ENCODE data around the gene LRRC74A.

LRRC74A gene

GRCh38 chr14:76882651-76883050 lies 56.4 kb downstream of the LRRC74A start:
- Histone ChIP-seq H3K36me3 (no peaks in the 10 kb centered on the region), H3K9me3 (ENCODE audit: severe bottlenecking) (no peaks in the 10 kb centered on the region), H3K27ac (no peak overlapping the region), H3K4me3 (ENCODE audit: low read depth, low read length) (no peak overlapping the region), H3K27me3 (ENCODE audit: insufficient read depth, low read depth, severe bottlenecking) (no peaks in the 10 kb centered on the region)
- no peak for TF ChIP-seq CTCF (IDR thresholded peaks at IDR 0.05; ENCODE audit: low read depth, low read length)
- DNase-seq = no peak

GRCh38 chr14:76883447-76883846 lies 57.2 kb downstream of the LRRC74A start:
- no peaks in the 10 kb centered on the region for H3K27me3 ChIP-seq (ENCODE audit: insufficient read depth, low read depth, severe bottlenecking)
- DNase-seq = no peak
- H3K9me3 ChIP-seq (ENCODE audit: severe bottlenecking) = no peaks in the 10 kb centered on the region
- H3K27ac ChIP-seq = no peak overlapping the region
- TF ChIP-seq CTCF (IDR thresholded peaks at IDR 0.05; ENCODE audit: low read depth, low read length) = no peak
- no peak overlapping the region for H3K4me3 ChIP-seq (ENCODE audit: low read depth, low read length)
- H3K36me3 ChIP-seq = no peaks in the 10 kb centered on the region

- no peak for TF ChIP-seq CTCF (IDR thresholded peaks at IDR 0.05; ENCODE audit: low read depth, low read length)
- Histone ChIP-seq H3K27ac (no peak overlapping the region), H3K36me3 (no peaks in the 10 kb centered on the region), H3K27me3 (ENCODE audit: insufficient read depth, low read depth, severe bottlenecking) (no peaks in the 10 kb centered on the region), H3K9me3 (ENCODE audit: severe bottlenecking) (no peaks in the 10 kb centered on the region), H3K4me3 (ENCODE audit: low read depth, low read length) (no peak overlapping the region)
- DNase-seq = no peak
These were observed 58.2 kb downstream of the LRRC74A start for GRCh38 chr14:76884394-76884793.

GRCh38 chr14:76884853-76885276 lies 58.7 kb downstream of the LRRC74A start:
- Histone ChIP-seq H3K4me3 (ENCODE audit: low read depth, low read length) (no peak overlapping the region), H3K9me3 (ENCODE audit: severe bottlenecking) (no peaks in the 10 kb centered on the region), H3K36me3 (no peaks in the 10 kb centered on the region), H3K27ac (no peak overlapping the region), H3K27me3 (ENCODE audit: insufficient read depth, low read depth, severe bottlenecking) (no peaks in the 10 kb centered on the region)
- TF ChIP-seq CTCF (IDR thresholded peaks at IDR 0.05; ENCODE audit: low read depth, low read length) = no peak
- DNase-seq = no peak

- no peak overlapping the region for H3K27ac ChIP-seq
- no peak for DNase-seq
- no peaks in the 10 kb centered on the region for H3K27me3 ChIP-seq (ENCODE audit: insufficient read depth, low read depth, severe bottlenecking)
- no peak for TF ChIP-seq CTCF (IDR thresholded peaks at IDR 0.05; ENCODE audit: low read depth, low read length)
- H3K4me3 ChIP-seq (ENCODE audit: low read depth, low read length) = no peak overlapping the region
- H3K36me3 ChIP-seq = no peaks in the 10 kb centered on the region
- peaks cover 5% of the 10 kb centered on the region for H3K9me3 ChIP-seq (ENCODE audit: severe bottlenecking)
These were observed 61.0 kb downstream of the LRRC74A start for GRCh38 chr14:76887191-76887590.

- Histone ChIP-seq H3K27ac (no peak overlapping the region), H3K27me3 (ENCODE audit: insufficient read depth, low read depth, severe bottlenecking) (no peaks in the 10 kb centered on the region), H3K36me3 (no peaks in the 10 kb centered on the region), H3K9me3 (ENCODE audit: severe bottlenecking) (peaks cover 16% of the 10 kb centered on the region), H3K4me3 (ENCODE audit: low read depth, low read length) (no peak overlapping the region)
- no peak for DNase-seq
- no peak for TF ChIP-seq CTCF (IDR thresholded peaks at IDR 0.05; ENCODE audit: low read depth, low read length)
These were observed 65.2 kb downstream of the LRRC74A start for GRCh38 chr14:76891391-76891790.

All from WERI-Rb-1 (cell line).